Globus pallidus (tissue), 1 donor: ENCODE data around the gene TPM2.

Source experiments
- DNase-seq: peaks from one replicate; pipeline ENCODE4 v3.0.0-alpha.2; 2015; ENCODE audit warnings: low spot score

TPM2 gene

GRCh38 chr9:35679091-35679490 is 10.6 kb downstream of the TPM2 start:
- no peak for DNase-seq

GRCh38 chr9:35675732-35676392 is 13.9 kb downstream of the TPM2 start:
- DNase-seq, result no peak

GRCh38 chr9:35675204-35675603 is 14.5 kb downstream of the TPM2 start:
- no peak for DNase-seq

- DNase-seq, result no peak
Measured at GRCh38 chr9:35674025-35674361, 15.7 kb downstream of the TPM2 start.

GRCh38 chr9:35673132-35674024 is 16.3 kb downstream of the TPM2 start, which contains the start of gene CA9:
CA9 (plus strand) TSS chr9:35673928; CDS start chr9:35673960, 32 bp downstream.
- DNase-seq, result no peak

DNA sequence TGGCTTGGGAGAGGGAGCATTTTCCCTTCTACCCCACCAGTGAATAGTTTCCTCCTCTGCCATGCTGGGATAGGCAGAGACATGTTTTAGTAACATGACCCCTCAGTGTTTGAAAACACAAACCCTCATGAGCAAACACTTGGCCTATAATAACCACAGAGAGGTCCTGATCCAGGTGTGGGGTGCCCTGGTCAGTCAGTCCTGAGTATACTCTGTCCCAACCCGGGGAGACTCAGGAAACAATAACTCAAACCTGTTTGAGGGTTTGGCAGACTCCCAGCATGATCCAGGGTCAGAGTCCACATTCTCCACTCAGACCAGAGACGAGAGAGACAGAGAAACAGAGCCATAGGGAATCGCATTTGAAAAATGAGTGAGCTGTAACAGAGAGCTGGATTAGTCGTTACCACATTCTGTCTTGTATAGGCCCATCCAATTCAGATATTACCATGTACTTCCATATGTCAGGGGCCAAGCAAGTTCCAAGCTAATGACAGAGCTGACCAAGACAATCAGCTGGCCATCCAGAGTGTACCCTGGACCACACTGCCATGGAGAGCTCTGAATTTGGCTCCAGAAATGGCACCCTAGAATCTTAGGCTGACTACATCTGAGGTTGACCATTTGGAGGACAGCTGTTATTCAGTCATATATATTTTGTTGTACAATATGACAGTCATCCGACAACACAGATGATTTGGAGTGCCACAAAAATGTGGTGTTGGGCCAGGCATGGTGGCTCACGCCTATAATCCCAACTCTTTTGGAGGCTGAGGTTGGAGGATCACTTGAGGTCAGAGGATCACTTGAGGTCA is 20.2 kb downstream of the TPM2 start:
- no peak for DNase-seq

GRCh38 chr9:35667939-35668338 is 21.8 kb downstream of the TPM2 start:
- no peak for DNase-seq

GRCh38 chr9:35666549-35666948 is 23.2 kb downstream of the TPM2 start:
- no peak for DNase-seq

DNA sequence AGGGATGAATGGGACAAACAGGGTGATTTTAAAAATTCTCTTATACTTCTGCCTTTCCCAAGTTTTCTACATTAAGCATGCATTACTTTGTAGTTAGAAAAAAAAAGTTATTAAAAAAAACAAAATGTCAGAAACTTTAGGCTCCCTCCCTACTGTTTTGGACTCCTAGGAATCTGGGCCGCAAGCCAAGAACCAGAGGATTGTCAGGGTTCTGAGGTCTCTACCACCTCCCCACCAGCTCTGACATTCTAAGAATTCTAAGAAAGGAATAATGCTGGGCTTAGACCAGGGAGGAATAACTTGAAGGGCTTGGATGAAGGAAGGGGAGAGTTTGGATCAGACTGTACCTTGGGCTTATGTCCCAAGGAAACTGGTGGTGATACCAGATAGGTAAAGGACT is 23.7 kb downstream of the TPM2 start:
- no peak for DNase-seq

DNA sequence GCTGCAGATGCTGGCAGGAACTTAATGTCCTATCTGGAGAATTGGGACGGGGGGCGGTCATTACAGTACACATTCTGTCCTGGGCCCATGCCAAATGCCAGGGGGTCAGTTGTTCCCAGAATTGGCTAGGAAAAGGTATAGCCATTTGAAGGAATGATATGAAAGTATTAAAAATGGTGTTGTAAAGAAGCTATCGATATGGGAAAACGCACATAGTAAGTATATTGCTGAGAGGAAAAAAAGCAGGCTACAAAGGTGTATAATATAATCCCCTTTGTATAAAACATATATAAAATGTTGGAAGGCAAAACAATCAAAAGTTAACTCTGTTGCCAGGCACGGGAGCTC is 24.3 kb downstream of the TPM2 start:
- DNase-seq, result no peak

DNA sequence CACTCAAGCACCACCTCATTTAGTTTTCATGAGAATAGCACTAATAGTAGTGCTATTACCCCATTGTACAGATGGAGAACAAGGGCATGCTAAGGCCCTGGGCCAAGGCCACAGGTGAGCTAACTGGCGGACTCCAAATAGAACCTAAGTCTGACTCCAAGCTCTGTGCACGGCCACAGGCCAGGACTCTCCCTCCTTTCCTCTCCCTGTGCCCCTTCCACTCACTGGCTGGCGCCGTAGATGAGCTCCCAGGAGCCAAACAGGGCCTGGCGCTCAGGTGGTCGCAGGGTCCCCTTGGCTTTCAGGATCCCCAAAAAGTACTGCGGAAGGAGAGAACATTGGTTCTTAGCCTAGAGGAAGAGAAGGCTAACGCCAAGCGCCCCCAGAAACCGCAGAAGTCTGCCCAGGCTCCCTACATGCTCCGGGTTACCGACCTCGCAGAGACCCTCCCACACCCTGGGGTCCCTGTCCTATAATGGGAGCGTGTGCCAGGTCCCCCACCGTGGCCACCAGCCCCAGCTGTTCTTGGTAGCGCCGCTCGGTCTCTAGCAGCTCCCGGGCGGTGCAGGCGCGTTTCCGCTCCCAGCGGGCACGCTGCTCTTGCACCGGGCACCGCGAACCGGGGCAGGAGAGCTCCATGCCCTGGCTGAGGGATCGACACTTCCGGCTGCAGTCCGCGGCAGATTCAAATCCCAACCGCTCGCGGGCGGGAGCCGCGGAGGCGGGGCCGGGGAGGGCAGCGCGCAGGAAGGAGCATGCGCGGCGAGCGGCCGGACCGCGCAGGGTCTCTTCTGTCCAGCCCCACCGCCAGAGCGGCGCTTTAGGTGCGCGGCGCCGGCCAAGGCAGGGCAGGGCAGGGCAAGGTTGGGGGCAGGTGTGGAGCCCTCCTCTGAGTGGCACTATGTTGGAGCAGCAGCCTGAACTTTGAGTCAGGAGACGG is 24.9 kb downstream of the TPM2 start, which contains the start of gene ARHGEF39:
Gene ARHGEF39, minus strand, starts transcription at position 665 of the 940 bp plus-strand sequence. Its CDS starts 26 bp downstream, at position 639.
- peak; percentile 68 for DNase-seq

DNA sequence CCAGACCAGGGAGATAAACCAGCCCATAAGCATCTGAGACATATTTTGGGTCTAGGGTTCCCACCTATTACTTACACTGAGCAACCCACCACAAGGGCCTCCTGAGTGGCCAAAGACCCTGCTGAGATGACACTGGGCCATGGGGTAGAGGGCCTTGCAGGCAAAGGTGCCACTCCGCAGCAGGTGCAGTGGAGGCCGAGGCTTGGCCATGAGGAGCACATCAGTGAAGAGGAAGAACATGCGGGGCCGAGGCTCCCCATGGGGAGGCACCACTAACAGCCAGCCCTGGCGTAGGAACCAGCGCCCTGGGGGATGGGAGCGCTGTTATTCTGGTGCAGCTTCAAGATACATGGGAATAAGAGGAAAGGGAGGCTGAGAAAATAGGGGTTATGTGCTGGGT is 27.3 kb downstream of the TPM2 start:
- no peak for DNase-seq

DNA sequence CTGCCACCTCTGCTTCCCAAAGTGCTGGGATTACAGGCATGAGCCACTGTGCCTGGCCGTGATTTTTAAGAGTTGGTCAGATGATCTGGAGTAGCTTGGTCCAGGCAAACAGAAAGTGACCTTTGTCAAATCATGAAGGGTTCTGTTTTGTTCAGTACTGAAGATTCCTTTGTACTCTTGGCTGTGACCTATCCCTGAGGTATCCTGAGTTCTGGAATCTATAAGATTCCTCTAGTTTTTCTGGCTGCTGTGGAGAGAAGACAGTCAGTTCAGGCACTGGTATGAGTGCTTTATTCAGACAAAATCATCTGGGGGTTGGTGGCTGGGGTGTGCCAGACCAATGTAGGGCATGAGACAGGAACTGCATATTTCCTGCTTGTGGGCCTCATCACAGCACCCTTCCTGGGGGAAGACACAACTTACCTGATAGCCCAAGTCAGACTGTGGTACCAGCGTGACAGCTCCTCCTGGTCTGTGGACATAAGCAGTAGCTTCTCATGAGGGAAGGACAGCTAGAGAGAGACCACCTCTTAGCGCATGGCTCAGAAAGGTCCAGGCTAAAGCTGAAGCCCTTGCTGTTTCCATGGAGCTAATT is 27.9 kb downstream of the TPM2 start:
- DNase-seq, result no peak

DNA sequence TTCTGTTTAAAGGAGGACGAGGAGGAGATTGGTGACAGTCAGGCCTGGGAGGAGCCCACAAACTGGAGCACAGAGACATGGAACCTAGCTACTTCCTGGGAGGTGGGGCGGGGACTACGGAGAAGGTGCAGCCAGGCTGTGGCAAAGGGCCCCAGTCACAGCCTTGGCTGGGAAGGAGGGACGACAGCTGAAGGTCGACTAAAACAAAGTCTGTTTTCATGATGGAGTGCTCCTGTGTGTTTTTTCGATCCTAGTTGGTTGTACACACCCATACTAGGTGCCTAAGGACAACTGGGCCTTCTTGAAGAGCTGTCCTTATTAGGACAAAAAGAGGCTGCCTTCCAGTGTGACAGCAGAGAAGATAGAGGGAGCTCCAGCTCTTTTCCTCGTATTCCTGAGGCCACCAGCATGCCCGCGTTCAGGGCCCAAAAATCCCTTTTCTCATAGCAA is 28.7 kb downstream of the TPM2 start:
- no peak for DNase-seq

- DNase-seq, result no peak
Measured at GRCh38 chr9:35659340-35659739, 30.4 kb downstream of the TPM2 start.

- DNase-seq, result no peak
Measured at GRCh38 chr9:35658968-35659220, 30.8 kb downstream of the TPM2 start.

DNA sequence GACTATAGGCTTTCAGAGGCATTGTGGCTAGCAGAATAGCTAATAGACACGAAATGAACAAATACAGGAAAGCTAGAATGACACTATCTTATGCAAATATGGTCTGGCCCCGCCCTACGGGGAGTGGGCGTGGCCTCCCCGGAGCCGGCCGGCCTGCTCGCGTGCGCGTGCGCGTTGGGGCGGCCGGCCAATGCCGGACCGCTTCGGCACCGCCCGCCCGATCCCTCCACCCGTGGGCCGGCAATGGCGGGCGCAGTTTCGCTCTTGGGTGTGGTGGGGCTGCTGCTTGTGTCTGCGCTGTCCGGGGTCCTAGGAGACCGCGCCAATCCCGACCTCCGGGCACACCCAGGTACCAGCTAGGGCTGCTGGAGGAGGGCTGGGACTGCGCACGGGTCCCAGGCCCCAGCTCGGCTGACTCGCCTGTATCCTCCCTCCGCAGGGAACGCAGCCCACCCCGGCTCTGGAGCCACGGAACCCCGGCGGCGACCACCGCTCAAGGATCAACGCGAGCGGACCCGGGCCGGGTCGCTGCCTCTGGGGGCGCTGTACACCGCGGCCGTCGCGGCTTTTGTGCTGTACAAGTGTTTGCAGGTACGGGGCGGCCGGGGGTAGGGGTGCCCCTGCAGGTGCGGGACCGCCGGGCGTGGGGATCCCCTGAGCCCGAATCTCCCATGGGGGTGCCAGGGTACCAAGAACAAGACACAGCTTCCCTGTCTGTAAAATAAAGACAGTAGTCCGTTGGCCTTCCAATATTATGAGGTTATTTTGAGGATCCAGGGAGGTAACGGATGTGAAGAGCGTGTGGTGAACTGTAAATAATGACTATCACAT is 31.4 kb downstream of the TPM2 start, which contains the start of gene CCDC107:
Gene CCDC107, plus strand, starts transcription at position 156 of the 831 bp plus-strand sequence. Its CDS starts 88 bp downstream, at position 244.
- DNase-seq, result peak; percentile 92

- DNase-seq, result peak; percentile 99
Measured at GRCh38 chr9:35657546-35658136, 32.1 kb downstream of the TPM2 start, which contains the start of gene RMRP. RMRP (minus strand) TSS chr9:35658019.

- no peak for DNase-seq
Measured at GRCh38 chr9:35656831-35657545, 32.7 kb downstream of the TPM2 start.
